Bronchial epithelial cell (primary cell): ENCODE results near the gene MRPL57. TPM values are rescaled to one million over a fixed set of nuclear protein-coding genes. Genes with fewer than 3 reads are reported as not detected.
"Not testable (repeated sequence)": the region's sequence is repeated elsewhere in the genome, so short reads cannot be mapped to it uniquely, and the experiment has no call there.

ENCODE experiments used
- DNase-seq: peaks from one replicate; pipeline ENCODE4 v3.0.0-alpha.2; 2010; ENCODE audit warnings: low read depth
- FAIRE-seq: peaks from 2 replicates; lab custom pipeline; 2011; peaks lifted over from hg19 to GRCh38; lab: Jason Lieb, UNC
- H3K27me3 ChIP-seq: 2 replicates; pipeline ENCODE4 v1.5.1; 2011; ENCODE audit warnings: low read length; ENCODE audit not compliant: control insufficient read depth, insufficient read depth
- H3K36me3 ChIP-seq: 2 replicates; pipeline ENCODE4 v1.5.1; 2011; ENCODE audit warnings: low read length; ENCODE audit not compliant: control insufficient read depth, insufficient read depth
- H3K4me3 ChIP-seq: 2 replicates; pipeline ENCODE4 v1.5.1; 2011; ENCODE audit warnings: mild to moderate bottlenecking, low read depth, low read length, control low read depth
- total RNA-seq: library from RNA; depleted of rRNA; stranded (reverse); fragments of >200 nt; gene quantifications from 2 replicates; pipeline ENCODE4 v1.2.1, GENCODE V29; 2014
- TF ChIP-seq, protein P1 (sequence below): IDR thresholded peaks from 2 replicates; pipeline ENCODE4 v1.5.1; 2011; ENCODE audit warnings: mild to moderate bottlenecking, moderate library complexity, low read length, control low read depth, inconsistent platforms; ENCODE audit not compliant: insufficient read depth, severe bottlenecking

The MRPL57 gene
- total RNA-seq, 1 donor from 2014 or later, result 23.2 TPM

GRCh38 chr13:21176982-21177284 lies 475 bp downstream of the MRPL57 start:
- no peak for DNase-seq
- Histone ChIP-seq H3K36me3 (no peaks in the 10 kb centered on the region), H3K27me3 (no peaks in the 10 kb centered on the region), H3K4me3 (peak overlapping the region; percentile 97)
- TF ChIP-seq, protein P1, sequence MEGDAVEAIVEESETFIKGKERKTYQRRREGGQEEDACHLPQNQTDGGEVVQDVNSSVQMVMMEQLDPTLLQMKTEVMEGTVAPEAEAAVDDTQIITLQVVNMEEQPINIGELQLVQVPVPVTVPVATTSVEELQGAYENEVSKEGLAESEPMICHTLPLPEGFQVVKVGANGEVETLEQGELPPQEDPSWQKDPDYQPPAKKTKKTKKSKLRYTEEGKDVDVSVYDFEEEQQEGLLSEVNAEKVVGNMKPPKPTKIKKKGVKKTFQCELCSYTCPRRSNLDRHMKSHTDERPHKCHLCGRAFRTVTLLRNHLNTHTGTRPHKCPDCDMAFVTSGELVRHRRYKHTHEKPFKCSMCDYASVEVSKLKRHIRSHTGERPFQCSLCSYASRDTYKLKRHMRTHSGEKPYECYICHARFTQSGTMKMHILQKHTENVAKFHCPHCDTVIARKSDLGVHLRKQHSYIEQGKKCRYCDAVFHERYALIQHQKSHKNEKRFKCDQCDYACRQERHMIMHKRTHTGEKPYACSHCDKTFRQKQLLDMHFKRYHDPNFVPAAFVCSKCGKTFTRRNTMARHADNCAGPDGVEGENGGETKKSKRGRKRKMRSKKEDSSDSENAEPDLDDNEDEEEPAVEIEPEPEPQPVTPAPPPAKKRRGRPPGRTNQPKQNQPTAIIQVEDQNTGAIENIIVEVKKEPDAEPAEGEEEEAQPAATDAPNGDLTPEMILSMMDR, result no peak
- no peak for FAIRE-seq

- Histone ChIP-seq H3K4me3 (no peak overlapping the region), H3K27me3 (no peaks in the 10 kb centered on the region), H3K36me3 (no peaks in the 10 kb centered on the region)
- FAIRE-seq (no peak), DNase-seq (no peak)
- TF ChIP-seq, protein P1, result no peak
Observed at GRCh38 chr13:21181671-21182070, 5.2 kb downstream of the MRPL57 start.

GRCh38 chr13:21186410-21186809 lies 10.0 kb downstream of the MRPL57 start:
- H3K27me3 ChIP-seq, DNase-seq, H3K4me3 ChIP-seq, FAIRE-seq, H3K36me3 ChIP-seq: not testable (repeated sequence)

DNA sequence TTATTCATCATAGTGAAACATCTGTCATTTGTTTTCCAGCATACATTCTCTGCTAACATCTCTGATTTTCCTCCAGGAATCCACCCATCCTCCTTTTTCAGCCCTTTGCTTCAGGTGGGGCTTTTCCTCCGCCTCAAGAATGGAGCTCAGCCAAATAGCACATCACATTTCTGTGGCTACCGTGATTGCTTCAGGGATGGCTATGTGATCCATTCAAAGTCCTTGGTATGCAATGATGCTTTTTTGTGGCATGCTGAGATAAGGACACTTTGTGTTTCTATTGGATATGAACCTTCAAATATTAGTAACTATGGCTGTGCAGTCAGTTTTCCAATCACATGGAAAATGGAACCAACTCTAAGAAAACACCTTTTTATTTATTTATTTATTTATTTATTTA lies 18.3 kb downstream of the MRPL57 start:
- not testable (repeated sequence) for H3K36me3 ChIP-seq, FAIRE-seq, H3K27me3 ChIP-seq, DNase-seq, H3K4me3 ChIP-seq

DNA sequence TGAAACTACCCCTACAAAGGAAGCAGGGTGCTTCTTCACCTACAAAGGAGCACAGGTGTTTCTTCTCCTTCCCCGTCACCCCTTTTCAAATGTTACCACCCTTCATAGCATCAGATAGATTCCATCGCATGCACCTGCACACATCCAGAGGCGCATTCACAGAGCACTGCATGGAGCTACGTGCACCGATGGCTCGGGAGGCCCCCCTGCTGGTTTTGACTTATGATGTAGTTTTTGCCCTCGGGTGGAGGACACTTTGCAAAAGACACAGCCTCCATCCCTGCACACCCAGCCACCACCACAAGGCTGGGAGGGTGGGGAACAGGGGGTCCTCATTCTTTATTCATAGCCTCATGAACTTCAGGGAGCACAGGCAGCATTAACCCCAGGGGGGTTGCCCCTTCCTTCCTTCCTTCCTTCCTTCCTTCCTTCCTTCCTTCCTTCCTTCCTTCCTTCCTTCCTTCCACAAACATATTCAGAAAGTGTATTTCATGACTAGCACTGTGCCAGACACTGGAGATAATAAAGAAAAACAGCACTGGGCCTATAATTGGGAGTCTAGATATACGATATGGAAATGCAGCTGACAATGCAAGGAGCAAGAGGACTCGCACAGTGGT lies 21.3 kb downstream of the MRPL57 start:
- H3K27me3 ChIP-seq, H3K36me3 ChIP-seq, FAIRE-seq, DNase-seq, H3K4me3 ChIP-seq: not testable (repeated sequence)

GRCh38 chr13:21198391-21198790 lies 21.9 kb downstream of the MRPL57 start:
- not testable (repeated sequence) for H3K36me3 ChIP-seq, FAIRE-seq, H3K27me3 ChIP-seq, DNase-seq, H3K4me3 ChIP-seq

DNA sequence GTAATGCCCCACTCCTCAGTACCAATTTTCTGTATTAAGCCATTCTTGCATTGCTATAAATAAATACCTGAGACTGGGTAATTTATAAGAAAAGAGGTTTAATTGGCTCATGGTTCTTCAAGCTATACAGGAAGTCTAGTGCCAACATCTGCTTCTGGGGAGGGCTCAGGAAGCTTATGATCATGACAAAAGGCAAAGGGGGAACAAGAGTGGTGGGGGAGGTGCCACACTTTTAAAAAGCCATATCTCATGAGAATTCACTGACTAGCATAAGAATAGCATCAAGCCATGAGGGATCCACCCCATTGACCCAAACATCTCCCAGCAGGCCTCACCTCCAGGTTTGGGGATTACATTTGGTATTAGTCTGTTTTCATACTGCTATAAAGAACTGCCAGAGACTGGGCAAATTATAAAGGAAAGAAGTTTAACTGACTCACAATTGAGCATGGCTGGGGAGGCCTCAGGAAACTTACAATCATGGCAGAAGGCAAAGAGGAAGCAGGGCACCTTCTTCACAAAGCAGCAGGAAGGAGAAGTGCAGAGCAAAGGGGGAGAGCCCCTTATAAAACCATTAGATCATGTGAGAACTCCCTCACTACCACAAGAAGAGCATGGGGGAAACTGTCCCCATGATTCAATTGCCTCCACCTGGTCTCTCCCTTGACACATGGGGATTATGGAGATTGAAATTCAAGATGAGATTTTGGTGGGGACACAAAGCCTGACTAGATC lies 25.2 kb downstream of the MRPL57 start:
- FAIRE-seq, DNase-seq, H3K36me3 ChIP-seq, H3K27me3 ChIP-seq, H3K4me3 ChIP-seq: not testable (repeated sequence)

- FAIRE-seq (no peak), DNase-seq (peak; percentile 56)
- Histone ChIP-seq H3K36me3 (no peaks in the 10 kb centered on the region), H3K4me3 (no peak overlapping the region), H3K27me3 (no peaks in the 10 kb centered on the region)
- TF ChIP-seq, protein P1, result no peak
Observed at GRCh38 chr13:21202767-21203531, 26.5 kb downstream of the MRPL57 start.
